Caco-2 (cell line): ENCODE data around the gene GPR142. TPM values are rescaled to one million over a fixed set of nuclear protein-coding genes. Genes with fewer than 3 reads are reported as not detected.

Experiments used
- BruUV-seq: library from RNA; stranded (reverse); fragments of 400-500 nt; replicated peaks from 2 replicates; lab custom pipeline; 2021; lab: Mats Ljungman, UMichigan
- CTCF ChIA-PET: fragments of 300-600 bp; sonication (Branson Sonifier 250); formaldehyde crosslinking; loops from one replicate; lab custom pipeline; 2022; ENCODE audit warnings: antibody characterized with exemption; lab: Charles Lee
- POLR2A ChIA-PET: fragments of 300-600 bp; sonication (Branson Sonifier 250); formaldehyde crosslinking; loops from one replicate; lab custom pipeline; 2022; ENCODE audit warnings: antibody characterized with exemption; lab: Charles Lee
- DNase-seq, 2 experiments: peaks; one replicate each; pipeline versions ENCODE4 v3.0.0 to v3.0.0-alpha.2; 2020 to 2022
- H3K27me3 ChIP-seq: replicated peaks from 2 replicates; pipeline ENCODE4 v1.6.0; 2011; ENCODE audit warnings: low read length; ENCODE audit not compliant: control insufficient read depth, insufficient read depth
- H3K36me3 ChIP-seq: 2 replicates; pipeline ENCODE4 v1.5.1; 2011; ENCODE audit warnings: low read length; ENCODE audit not compliant: control insufficient read depth, insufficient read depth
- H3K4me1 ChIP-seq: fragments of 250-450 bp; sonication (Bioruptor Pico); 2 replicates; pipeline ENCODE4 v1.5.1; 2020; ENCODE audit warnings: mild to moderate bottlenecking
- H3K4me3 ChIP-seq: 2 replicates; pipeline ENCODE4 v1.5.1; 2011; ENCODE audit warnings: low read depth, mild to moderate bottlenecking, control low read depth, low read length
- H3K9me3 ChIP-seq: fragments of 250-450 bp; sonication (Bioruptor Pico); 2 replicates; pipeline ENCODE4 v1.5.1; 2020; ENCODE audit warnings: mild to moderate bottlenecking, moderate library complexity
- H3K27ac Mint-ChIP-seq: one replicate; pipeline ENCODE4 v1.8.0; 2022; ENCODE audit warnings: mixed read lengths; ENCODE audit not compliant: unreplicated experiment
- H3K27me3 Mint-ChIP-seq: one replicate; pipeline ENCODE4 v1.8.0; 2022; ENCODE audit warnings: mixed read lengths; ENCODE audit not compliant: insufficient read depth, unreplicated experiment
- H3K36me3 Mint-ChIP-seq: one replicate; pipeline ENCODE4 v1.8.0; 2022; ENCODE audit warnings: mild to moderate bottlenecking, mixed read lengths; ENCODE audit not compliant: insufficient read depth, unreplicated experiment
- H3K4me1 Mint-ChIP-seq: one replicate; pipeline ENCODE4 v1.8.0; 2022; ENCODE audit warnings: low read depth, mixed read lengths; ENCODE audit not compliant: unreplicated experiment
- H3K4me3 Mint-ChIP-seq: one replicate; pipeline ENCODE4 v1.8.0; 2022; ENCODE audit warnings: mild to moderate bottlenecking, moderate library complexity, mixed read lengths; ENCODE audit not compliant: unreplicated experiment
- H3K9me3 Mint-ChIP-seq: one replicate; pipeline ENCODE4 v1.8.0; 2022; ENCODE audit warnings: mixed read lengths; ENCODE audit not compliant: unreplicated experiment
- CTCF ChIP-seq, 2 experiments: fragments of 200-600 bp in 1 of 2; IDR thresholded peaks; 1 replicate in 1 of 2; 2 replicates in 1 of 2; pipeline versions ENCODE4 v1.5.1 to v1.8.0; 2011 to 2022; ENCODE audit warnings: antibody characterized with exemption in 1 of 2, control low read depth in 1 of 2, inconsistent platforms in 1 of 2, low read depth in 1 of 2, low read length in 1 of 2, mild to moderate bottlenecking in 1 of 2, moderate library complexity in 1 of 2; ENCODE audit not compliant: insufficient read depth in 1 of 2, severe bottlenecking in 1 of 2, unreplicated experiment in 1 of 2
- intact Hi-C: fragments of 100-400 bp; cut with micrococcal nuclease; formaldehyde crosslinking; loops from one replicate; pipeline ENCODE4 v1.10.0; 2022; ENCODE audit not compliant: unreplicated experiment
- total RNA-seq: library from RNA; stranded (reverse); gene quantifications from 2 replicates; pipeline ENCODE4 v1.2.3, GENCODE V29; 2022

Gene GPR142
- total RNA-seq, 1 experiment from 2014 or later: not detected

- H3K27ac Mint-ChIP-seq: no peak overlapping the region
- intact Hi-C loops: no loop called here
- Histone ChIP-seq H3K27me3 (no peaks in the 10 kb centered on the region), H3K36me3 (no peaks in the 10 kb centered on the region), H3K4me3 (no peak overlapping the region), H3K9me3 (no peaks in the 10 kb centered on the region), H3K4me1 (peaks cover 6% of the 10 kb centered on the region; the same call in 1 of the 2 replicates)
- H3K4me1 Mint-ChIP-seq: peaks cover 6% of the 10 kb centered on the region
- H3K9me3 Mint-ChIP-seq: no peaks in the 10 kb centered on the region
- ChIA-PET POLR2A (no interaction called here), CTCF (no interaction called here)
- H3K27me3 Mint-ChIP-seq: peaks cover 3% of the 10 kb centered on the region
- H3K36me3 Mint-ChIP-seq: no peaks in the 10 kb centered on the region
- no peak for TF ChIP-seq CTCF (IDR thresholded peaks at IDR 0.05; ENCODE audit: insufficient read depth in 1 of 2, low read depth in 1 of 2, low read length in 1 of 2, severe bottlenecking in 1 of 2, unreplicated experiment in 1 of 2)
- no peak for DNase-seq
- no TSS peak for BruUV-seq
- no peak overlapping the region for H3K4me3 Mint-ChIP-seq
Observed at GRCh38 chr17:74332017-74332650, 35.2 kb upstream of the GPR142 start.

GRCh38 chr17:74332763-74333283 is 34.5 kb upstream of the GPR142 start:
- Mint-ChIP-seq H3K27me3 (peaks cover 8% of the 10 kb centered on the region), H3K4me1 (peaks cover 6% of the 10 kb centered on the region), H3K27ac (no peak overlapping the region), H3K4me3 (no peak overlapping the region), H3K9me3 (no peaks in the 10 kb centered on the region), H3K36me3 (no peaks in the 10 kb centered on the region)
- ChIA-PET CTCF (no interaction called here), POLR2A (no interaction called here)
- H3K4me1 ChIP-seq: peaks cover 6% of the 10 kb centered on the region; the same call in 1 of the 2 replicates
- BruUV-seq: no TSS peak
- no peak for TF ChIP-seq CTCF (IDR thresholded peaks at IDR 0.05; ENCODE audit: insufficient read depth in 1 of 2, low read depth in 1 of 2, low read length in 1 of 2, severe bottlenecking in 1 of 2, unreplicated experiment in 1 of 2)
- no peak overlapping the region for H3K4me3 ChIP-seq
- H3K9me3 ChIP-seq: no peaks in the 10 kb centered on the region
- DNase-seq: no peak
- H3K27me3 ChIP-seq: no peaks in the 10 kb centered on the region
- intact Hi-C loops: no loop called here
- no peaks in the 10 kb centered on the region for H3K36me3 ChIP-seq

GRCh38 chr17:74334393-74335039 is 32.8 kb upstream of the GPR142 start:
- peaks cover 6% of the 10 kb centered on the region; the same call in 1 of the 2 replicates for H3K4me1 ChIP-seq
- Mint-ChIP-seq H3K9me3 (no peaks in the 10 kb centered on the region), H3K4me1 (peaks cover 6% of the 10 kb centered on the region), H3K27me3 (peaks cover 8% of the 10 kb centered on the region), H3K36me3 (no peaks in the 10 kb centered on the region), H3K4me3 (no peak overlapping the region), H3K27ac (no peak overlapping the region)
- ChIA-PET POLR2A (no interaction called here), CTCF (no interaction called here)
- H3K27me3 ChIP-seq: no peaks in the 10 kb centered on the region
- no TSS peak for BruUV-seq
- no peaks in the 10 kb centered on the region for H3K9me3 ChIP-seq
- DNase-seq: no peak
- no peak overlapping the region for H3K4me3 ChIP-seq
- H3K36me3 ChIP-seq: no peaks in the 10 kb centered on the region
- intact Hi-C loops: no loop called here
- no peak for TF ChIP-seq CTCF (IDR thresholded peaks at IDR 0.05; ENCODE audit: insufficient read depth in 1 of 2, low read depth in 1 of 2, low read length in 1 of 2, severe bottlenecking in 1 of 2, unreplicated experiment in 1 of 2)
